ENCODE results near the gene HEXA. TPM values are rescaled to one million over a fixed set of nuclear protein-coding genes. Genes with fewer than 3 reads are reported as not detected.

Gene HEXA
- polyA plus RNA-seq, 1 donor (not counting 4 experiments of a cell fraction or from before 2014, with no cell fraction given) = 53.5 TPM

- H3K4me3 ChIP-seq (ENCODE audit: control insufficient read depth in 2 of 3, extremely low read depth in 1 of 3, insufficient read depth in 2 of 3, low read depth in 1 of 3, low read length in 3 of 3) = no peak overlapping the region
- no peak overlapping the region for H3K9ac ChIP-seq (ENCODE audit: control insufficient read depth, extremely low read depth, insufficient read depth, low read length)
- no peaks in the 10 kb centered on the region for H4K20me1 ChIP-seq (ENCODE audit: control insufficient read depth, extremely low read depth, insufficient read depth, low read length)
- no peak for DNase-seq (ENCODE audit: low read depth, low spot score)
- no peak overlapping the region for H2AFZ ChIP-seq (ENCODE audit: control insufficient read depth, low read length)
- dilution Hi-C loops (cut with MboI; ENCODE audit: extremely low pct_ligation_motif_present, low sequenced_read_pairs) = no loop called here
- no peaks in the 10 kb centered on the region for H3K9me3 ChIP-seq (ENCODE audit: control insufficient read depth, low read depth, low read length)
- no peaks in the 10 kb centered on the region for H3K27me3 ChIP-seq (ENCODE audit: control insufficient read depth, extremely low read depth, insufficient read depth, low read length)
- peaks cover 12% of the 10 kb centered on the region for H3K4me1 ChIP-seq (ENCODE audit: control insufficient read depth, extremely low read depth, insufficient read depth, low read length)
- no peaks in the 10 kb centered on the region for H3K9me1 ChIP-seq (ENCODE audit: control insufficient read depth, extremely low read depth, insufficient read depth, low read length)
- no peak overlapping the region for H3K4me2 ChIP-seq (ENCODE audit: control insufficient read depth, extremely low read depth, insufficient read depth, low read depth, low read length)
- no peak for TF ChIP-seq EZH2 (IDR thresholded peaks at IDR 0.05; ENCODE audit: low read length)
- TF ChIP-seq CTCF (optimal IDR thresholded peaks at IDR 0.05 in 1 of 3, IDR thresholded peaks at IDR 0.05 in 1 of 3, conservative IDR thresholded peaks at IDR 0.05 in 1 of 3; ENCODE audit: extremely low read depth in 1 of 3, insufficient read depth in 2 of 3, low read length in 3 of 3) = no peak
- no peak for FAIRE-seq
- H3K27ac ChIP-seq (ENCODE audit: control insufficient read depth, insufficient read depth, low read length) = no peak overlapping the region
- H3K79me2 ChIP-seq (ENCODE audit: control insufficient read depth, insufficient read depth, low read length) = no peaks in the 10 kb centered on the region
- peaks cover under 1 to 6% of the 10 kb centered on the region in 2 experiments for H3K36me3 ChIP-seq (ENCODE audit: control insufficient read depth in 2 of 2, extremely low read depth in 1 of 2, insufficient read depth in 2 of 2, low read length in 2 of 2)
Measured at GRCh38 chr15:72368325-72368724, 7.5 kb downstream of the HEXA start.

- Histone ChIP-seq H3K4me1 (ENCODE audit: control insufficient read depth, extremely low read depth, insufficient read depth, low read length) (peaks cover 12% of the 10 kb centered on the region), H3K4me2 (ENCODE audit: control insufficient read depth, extremely low read depth, insufficient read depth, low read depth, low read length) (no peak overlapping the region), H3K9me3 (ENCODE audit: control insufficient read depth, low read depth, low read length) (no peaks in the 10 kb centered on the region), H4K20me1 (ENCODE audit: control insufficient read depth, extremely low read depth, insufficient read depth, low read length) (no peaks in the 10 kb centered on the region), H3K36me3 (ENCODE audit: control insufficient read depth in 2 of 2, extremely low read depth in 1 of 2, insufficient read depth in 2 of 2, low read length in 2 of 2) (peaks cover 1 to 6% of the 10 kb centered on the region in 2 experiments), H3K9me1 (ENCODE audit: control insufficient read depth, extremely low read depth, insufficient read depth, low read length) (no peaks in the 10 kb centered on the region), H3K27me3 (ENCODE audit: control insufficient read depth, extremely low read depth, insufficient read depth, low read length) (no peaks in the 10 kb centered on the region), H2AFZ (ENCODE audit: control insufficient read depth, low read length) (no peak overlapping the region), H3K79me2 (ENCODE audit: control insufficient read depth, insufficient read depth, low read length) (no peaks in the 10 kb centered on the region), H3K4me3 (ENCODE audit: control insufficient read depth in 2 of 3, extremely low read depth in 1 of 3, insufficient read depth in 2 of 3, low read depth in 1 of 3, low read length in 3 of 3) (no peak overlapping the region), H3K9ac (ENCODE audit: control insufficient read depth, extremely low read depth, insufficient read depth, low read length) (no peak overlapping the region), H3K27ac (ENCODE audit: control insufficient read depth, insufficient read depth, low read length) (no peak overlapping the region)
- dilution Hi-C loops (cut with MboI; ENCODE audit: extremely low pct_ligation_motif_present, low sequenced_read_pairs) = no loop called here
- DNase-seq (ENCODE audit: low read depth, low spot score) (no peak), FAIRE-seq (no peak)
- TF ChIP-seq CTCF (optimal IDR thresholded peaks at IDR 0.05 in 1 of 3, IDR thresholded peaks at IDR 0.05 in 1 of 3, conservative IDR thresholded peaks at IDR 0.05 in 1 of 3; ENCODE audit: extremely low read depth in 1 of 3, insufficient read depth in 2 of 3, low read length in 3 of 3) (no peak), EZH2 (IDR thresholded peaks at IDR 0.05; ENCODE audit: low read length) (no peak)
Measured at GRCh38 chr15:72365844-72366243, 10.0 kb downstream of the HEXA start.

All from keratinocyte (primary cell).